GM23338 (cell line): ENCODE data around the gene MRPS11. TPM values are rescaled to one million over a fixed set of nuclear protein-coding genes. Genes with fewer than 3 reads are reported as not detected.

ENCODE experiments used
- ATAC-seq: fragments of 200-7000 bp; cut with Tn5 transposase; 3 replicates; pipeline ENCODE4 v1.9.1; 2020
- DNase-seq: peaks from one replicate; pipeline ENCODE4 v3.0.0-alpha.2; 2015; ENCODE audit warnings: low spot score
- H2AFZ ChIP-seq: fragments of 200-600 bp; sonication (generic); 2 replicates; pipeline ENCODE4 v1.8.0; 2016; ENCODE audit warnings: antibody characterized with exemption, mild to moderate bottlenecking, moderate library complexity
- H3F3A ChIP-seq: fragments of 200-600 bp; sonication (generic); replicated peaks from 2 replicates; pipeline ENCODE4 v1.8.0; 2017; ENCODE audit warnings: antibody characterized with exemption, mixed run types, low read depth
- H3K27ac ChIP-seq: fragments of 200-600 bp; sonication (generic); 2 replicates; pipeline ENCODE4 v1.6.1; 2016; ENCODE audit warnings: low read depth
- H3K27me3 ChIP-seq: fragments of 200-600 bp; sonication (generic); 2 replicates; pipeline ENCODE4 v1.8.0; 2016; ENCODE audit warnings: mild to moderate bottlenecking, mixed run types, moderate library complexity; ENCODE audit not compliant: insufficient read depth
- H3K36me3 ChIP-seq: fragments of 200-600 bp; sonication (generic); 2 replicates; pipeline ENCODE4 v1.8.0; 2016; ENCODE audit warnings: mild to moderate bottlenecking; ENCODE audit not compliant: insufficient read depth
- H3K4me1 ChIP-seq: fragments of 200-600 bp; sonication (generic); 2 replicates; pipeline ENCODE4 v1.8.0; 2016; ENCODE audit warnings: mild to moderate bottlenecking, moderate library complexity; ENCODE audit not compliant: insufficient read depth
- H3K4me2 ChIP-seq: fragments of 200-600 bp; sonication (generic); 2 replicates; pipeline ENCODE4 v1.7.1; 2017; ENCODE audit warnings: mixed run types
- H3K4me3 ChIP-seq: fragments of 200-600 bp; sonication (generic); 2 replicates; pipeline ENCODE4 v1.6.1; 2016; ENCODE audit warnings: mixed run types
- H3K79me2 ChIP-seq: fragments of 200-600 bp; sonication (generic); replicated peaks from 2 replicates; pipeline ENCODE4 v1.8.0; 2017; ENCODE audit warnings: mild to moderate bottlenecking; ENCODE audit not compliant: insufficient read depth
- H3K9me2 ChIP-seq: fragments of 200-600 bp; sonication (generic); 2 replicates; pipeline ENCODE4 v1.8.0; 2017; ENCODE audit not compliant: insufficient read depth
- H4K20me1 ChIP-seq: fragments of 200-600 bp; sonication (generic); replicated peaks from 2 replicates; pipeline ENCODE4 v1.8.0; 2017; ENCODE audit warnings: mild to moderate bottlenecking; ENCODE audit not compliant: insufficient read depth
- H3K27ac Mint-ChIP-seq: 2 replicates; pipeline ENCODE4 v1.8.0; 2020; ENCODE audit warnings: inconsistent platforms, mild to moderate bottlenecking, moderate library complexity, mixed read lengths
- H3K27me3 Mint-ChIP-seq: 3 replicates; pipeline ENCODE4 v1.8.0; 2022; ENCODE audit warnings: low read depth, mild to moderate bottlenecking, moderate library complexity, mixed read lengths, inconsistent platforms; ENCODE audit not compliant: insufficient read depth, poor library complexity
- H3K36me3 Mint-ChIP-seq: 3 replicates; pipeline ENCODE4 v1.8.0; 2021; ENCODE audit warnings: low read depth, mild to moderate bottlenecking, inconsistent platforms, moderate library complexity, mixed read lengths
- H3K4me1 Mint-ChIP-seq: 3 replicates; pipeline ENCODE4 v1.8.0; 2020; ENCODE audit warnings: mild to moderate bottlenecking, inconsistent platforms, mixed read lengths
- H3K4me3 Mint-ChIP-seq: 3 replicates; pipeline ENCODE4 v1.8.0; 2021; ENCODE audit warnings: moderate library complexity, mild to moderate bottlenecking, inconsistent platforms, mixed read lengths
- H3K9me3 Mint-ChIP-seq: 3 replicates; pipeline ENCODE4 v1.8.0; 2020; ENCODE audit warnings: moderate library complexity, mild to moderate bottlenecking, inconsistent platforms, mixed read lengths
- CREB1 ChIP-seq: fragments of 250-450 bp; sonication (Bioruptor Pico); IDR thresholded peaks from 2 replicates; pipeline ENCODE4 v1.5.0; 2020; ENCODE audit warnings: low read depth, mild to moderate bottlenecking, moderate library complexity
- EZH2 ChIP-seq: fragments of 200-600 bp; sonication (generic); IDR thresholded peaks from one replicate; pipeline ENCODE4 v1.8.0; 2017; ENCODE audit warnings: antibody characterized with exemption, mild to moderate bottlenecking, low read depth; ENCODE audit not compliant: unreplicated experiment
- JUNB ChIP-seq: IDR thresholded peaks from one replicate; pipeline ENCODE4 v1.6.1; 2016; ENCODE audit warnings: antibody characterized with exemption; ENCODE audit not compliant: unreplicated experiment
- NANOG ChIP-seq: IDR thresholded peaks from 2 replicates; pipeline ENCODE4 v1.6.1; 2016; ENCODE audit warnings: antibody characterized with exemption, borderline replicate concordance
- ZNF114 ChIP-seq: fragments of 250-450 bp; sonication (Bioruptor Pico); IDR thresholded peaks from 2 replicates; pipeline ENCODE4 v1.5.0; 2020; ENCODE audit warnings: mild to moderate bottlenecking, moderate library complexity
- ZNF331 ChIP-seq: fragments of 250-450 bp; sonication (Bioruptor Pico); IDR thresholded peaks from 2 replicates; pipeline ENCODE4 v1.5.0; 2020; ENCODE audit warnings: low read depth, mild to moderate bottlenecking, moderate library complexity
- polyA plus RNA-seq: library from polyadenylated mRNA; unstranded; fragments of >200 nt; fragmentation: Nextera tagmentation; extraction: Ambion mirVana; gene quantifications from 2 replicates; pipeline ENCODE4 v1.2.1, GENCODE V29; 2016
- total RNA-seq: library from RNA; depleted of rRNA; stranded (reverse); fragments of >200 nt; shearing (Covaris generic); gene quantifications from 2 replicates; pipeline ENCODE4 v1.2.3, GENCODE V29; 2014
- TF ChIP-seq, protein P1 (sequence below): fragments of 250-450 bp; sonication (Bioruptor Pico); IDR thresholded peaks from 2 replicates; pipeline ENCODE4 v1.5.0; 2020; ENCODE audit warnings: mild to moderate bottlenecking, moderate library complexity

MRPS11 gene
- total and polyA plus RNA-seq, 2 experiments from 2014 or later = 35.8 to 57.9 TPM

DNA sequence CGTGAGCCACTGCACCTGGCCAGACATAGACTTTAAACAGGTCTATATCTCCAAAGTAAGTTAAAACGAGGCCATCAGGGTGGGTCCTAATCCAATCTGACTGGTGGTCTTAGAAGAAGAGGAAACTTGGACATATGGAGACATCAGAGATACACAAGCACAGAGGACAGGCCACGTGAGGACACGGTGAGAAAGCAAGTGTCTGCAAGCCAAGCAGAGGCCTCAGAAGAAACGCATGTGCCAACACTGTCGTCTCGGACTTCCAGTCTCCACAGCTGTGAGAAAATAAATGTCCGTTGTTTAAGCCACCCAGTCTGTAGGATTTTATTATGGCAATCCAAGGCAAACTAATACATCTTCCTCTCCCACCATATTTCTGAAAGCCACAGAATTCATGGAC lies 44.2 kb upstream of the MRPS11 start:
- Histone ChIP-seq H4K20me1 (no peaks in the 10 kb centered on the region), H3K4me3 (no peak overlapping the region), H3K4me1 (no peaks in the 10 kb centered on the region), H3K27me3 (no peaks in the 10 kb centered on the region), H3K36me3 (no peaks in the 10 kb centered on the region), H3K27ac (no peak overlapping the region), H3K79me2 (no peaks in the 10 kb centered on the region), H3K9me2 (no peaks in the 10 kb centered on the region), H3K4me2 (no peak overlapping the region), H2AFZ (no peak overlapping the region), H3F3A (no peaks in the 10 kb centered on the region)
- no peak overlapping the region for H3K4me3 Mint-ChIP-seq
- ATAC-seq (no peak), DNase-seq (no peak)
- H3K36me3 Mint-ChIP-seq = no peaks in the 10 kb centered on the region
- H3K4me1 Mint-ChIP-seq = no peaks in the 10 kb centered on the region
- H3K27ac Mint-ChIP-seq = no peak overlapping the region
- H3K9me3 Mint-ChIP-seq = no peaks in the 10 kb centered on the region
- H3K27me3 Mint-ChIP-seq = no peaks in the 10 kb centered on the region
- TF ChIP-seq, protein P1, sequence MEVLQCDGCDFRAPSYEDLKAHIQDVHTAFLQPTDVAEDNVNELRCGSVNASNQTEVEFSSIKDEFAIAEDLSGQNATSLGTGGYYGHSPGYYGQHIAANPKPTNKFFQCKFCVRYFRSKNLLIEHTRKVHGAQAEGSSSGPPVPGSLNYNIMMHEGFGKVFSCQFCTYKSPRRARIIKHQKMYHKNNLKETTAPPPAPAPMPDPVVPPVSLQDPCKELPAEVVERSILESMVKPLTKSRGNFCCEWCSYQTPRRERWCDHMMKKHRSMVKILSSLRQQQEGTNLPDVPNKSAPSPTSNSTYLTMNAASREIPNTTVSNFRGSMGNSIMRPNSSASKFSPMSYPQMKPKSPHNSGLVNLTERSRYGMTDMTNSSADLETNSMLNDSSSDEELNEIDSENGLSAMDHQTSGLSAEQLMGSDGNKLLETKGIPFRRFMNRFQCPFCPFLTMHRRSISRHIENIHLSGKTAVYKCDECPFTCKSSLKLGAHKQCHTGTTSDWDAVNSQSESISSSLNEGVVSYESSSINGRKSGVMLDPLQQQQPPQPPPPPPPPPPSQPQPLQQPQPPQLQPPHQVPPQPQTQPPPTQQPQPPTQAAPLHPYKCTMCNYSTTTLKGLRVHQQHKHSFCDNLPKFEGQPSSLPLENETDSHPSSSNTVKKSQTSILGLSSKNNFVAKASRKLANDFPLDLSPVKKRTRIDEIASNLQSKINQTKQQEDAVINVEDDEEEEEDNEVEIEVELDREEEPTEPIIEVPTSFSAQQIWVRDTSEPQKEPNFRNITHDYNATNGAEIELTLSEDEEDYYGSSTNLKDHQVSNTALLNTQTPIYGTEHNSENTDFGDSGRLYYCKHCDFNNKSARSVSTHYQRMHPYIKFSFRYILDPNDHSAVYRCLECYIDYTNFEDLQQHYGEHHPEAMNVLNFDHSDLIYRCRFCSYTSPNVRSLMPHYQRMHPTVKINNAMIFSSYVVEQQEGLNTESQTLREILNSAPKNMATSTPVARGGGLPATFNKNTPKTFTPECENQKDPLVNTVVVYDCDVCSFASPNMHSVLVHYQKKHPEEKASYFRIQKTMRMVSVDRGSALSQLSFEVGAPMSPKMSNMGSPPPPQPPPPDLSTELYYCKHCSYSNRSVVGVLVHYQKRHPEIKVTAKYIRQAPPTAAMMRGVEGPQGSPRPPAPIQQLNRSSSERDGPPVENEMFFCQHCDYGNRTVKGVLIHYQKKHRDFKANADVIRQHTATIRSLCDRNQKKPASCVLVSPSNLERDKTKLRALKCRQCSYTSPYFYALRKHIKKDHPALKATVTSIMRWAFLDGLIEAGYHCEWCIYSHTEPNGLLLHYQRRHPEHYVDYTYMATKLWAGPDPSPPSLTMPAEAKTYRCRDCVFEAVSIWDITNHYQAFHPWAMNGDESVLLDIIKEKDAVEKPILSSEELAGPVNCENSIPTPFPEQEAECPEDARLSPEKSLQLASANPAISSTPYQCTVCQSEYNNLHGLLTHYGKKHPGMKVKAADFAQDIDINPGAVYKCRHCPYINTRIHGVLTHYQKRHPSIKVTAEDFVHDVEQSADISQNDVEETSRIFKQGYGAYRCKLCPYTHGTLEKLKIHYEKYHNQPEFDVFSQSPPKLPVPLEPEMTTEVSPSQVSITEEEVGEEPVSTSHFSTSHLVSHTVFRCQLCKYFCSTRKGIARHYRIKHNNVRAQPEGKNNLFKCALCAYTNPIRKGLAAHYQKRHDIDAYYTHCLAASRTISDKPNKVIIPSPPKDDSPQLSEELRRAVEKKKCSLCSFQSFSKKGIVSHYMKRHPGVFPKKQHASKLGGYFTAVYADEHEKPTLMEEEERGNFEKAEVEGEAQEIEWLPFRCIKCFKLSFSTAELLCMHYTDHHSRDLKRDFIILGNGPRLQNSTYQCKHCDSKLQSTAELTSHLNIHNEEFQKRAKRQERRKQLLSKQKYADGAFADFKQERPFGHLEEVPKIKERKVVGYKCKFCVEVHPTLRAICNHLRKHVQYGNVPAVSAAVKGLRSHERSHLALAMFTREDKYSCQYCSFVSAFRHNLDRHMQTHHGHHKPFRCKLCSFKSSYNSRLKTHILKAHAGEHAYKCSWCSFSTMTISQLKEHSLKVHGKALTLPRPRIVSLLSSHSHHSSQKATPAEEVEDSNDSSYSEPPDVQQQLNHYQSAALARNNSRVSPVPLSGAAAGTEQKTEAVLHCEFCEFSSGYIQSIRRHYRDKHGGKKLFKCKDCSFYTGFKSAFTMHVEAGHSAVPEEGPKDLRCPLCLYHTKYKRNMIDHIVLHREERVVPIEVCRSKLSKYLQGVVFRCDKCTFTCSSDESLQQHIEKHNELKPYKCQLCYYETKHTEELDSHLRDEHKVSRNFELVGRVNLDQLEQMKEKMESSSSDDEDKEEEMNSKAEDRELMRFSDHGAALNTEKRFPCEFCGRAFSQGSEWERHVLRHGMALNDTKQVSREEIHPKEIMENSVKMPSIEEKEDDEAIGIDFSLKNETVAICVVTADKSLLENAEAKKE (CRISPR knock-in tag) = no peak
- no peak for TF ChIP-seq NANOG
- TF ChIP-seq EZH2 = no peak
- TF ChIP-seq JUNB = no peak
- TF ChIP-seq CREB1 (CRISPR knock-in tag) = no peak
- TF ChIP-seq ZNF331 = no peak

DNA sequence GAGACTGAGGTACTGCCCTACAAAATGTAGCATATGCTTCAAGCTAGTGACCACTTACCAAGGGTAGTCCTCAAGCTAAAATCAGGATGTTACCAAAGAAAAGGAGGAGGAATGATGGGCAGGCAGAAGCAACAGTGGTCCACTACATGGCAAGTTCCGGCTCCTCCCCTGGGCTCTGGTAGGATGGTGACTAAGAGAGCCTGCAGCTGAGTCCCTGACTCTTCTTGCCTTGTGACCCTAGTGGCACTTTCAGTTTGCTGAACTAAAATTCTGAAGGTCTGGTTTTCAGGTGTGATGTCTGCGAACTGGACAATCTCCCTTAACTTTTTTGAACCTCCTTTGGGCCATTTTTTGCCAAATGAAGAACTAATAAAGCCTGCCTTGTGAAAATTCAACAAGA lies 41.2 kb upstream of the MRPS11 start:
- H3K9me3 Mint-ChIP-seq = no peaks in the 10 kb centered on the region
- no peaks in the 10 kb centered on the region for H3K9me2 ChIP-seq
- H3K27me3 Mint-ChIP-seq = no peaks in the 10 kb centered on the region
- H3K79me2 ChIP-seq = no peaks in the 10 kb centered on the region
- no peak overlapping the region for H3K4me2 ChIP-seq
- no peaks in the 10 kb centered on the region for H3F3A ChIP-seq
- H3K27ac ChIP-seq = no peak overlapping the region
- H3K36me3 ChIP-seq = no peaks in the 10 kb centered on the region
- H3K4me3 ChIP-seq = no peak overlapping the region
- ATAC-seq = no peak
- H3K27ac Mint-ChIP-seq = no peak overlapping the region
- no peaks in the 10 kb centered on the region for H3K4me1 Mint-ChIP-seq
- no peak overlapping the region for H2AFZ ChIP-seq
- no peaks in the 10 kb centered on the region for H3K4me1 ChIP-seq
- H3K4me3 Mint-ChIP-seq = no peak overlapping the region
- DNase-seq = no peak
- no peaks in the 10 kb centered on the region for H3K27me3 ChIP-seq
- no peaks in the 10 kb centered on the region for H3K36me3 Mint-ChIP-seq
- no peaks in the 10 kb centered on the region for H4K20me1 ChIP-seq
- TF ChIP-seq, protein P1 (CRISPR knock-in tag) = no peak
- TF ChIP-seq ZNF114 (CRISPR knock-in tag) = no peak
